SKM-1 treated with dmso at 0.1 percent for 144 hours (cell line): ENCODE results near the gene SH3GL3.

Experiments used
- DNase-seq: peaks from one replicate; lab custom pipeline; 2025; ENCODE audit not compliant: unreplicated experiment; lab: John Stamatoyannopoulos, UW

SH3GL3 gene

GRCh38 chr15:83610901-83611685, 164.0 kb downstream of the SH3GL3 start:
- no peak for DNase-seq

GRCh38 chr15:83612226-83612625, 165.1 kb downstream of the SH3GL3 start:
- no peak for DNase-seq

GRCh38 chr15:83612898-83613635, 165.9 kb downstream of the SH3GL3 start:
- no peak for DNase-seq

- DNase-seq = no peak
These were observed 166.6 kb downstream of the SH3GL3 start for GRCh38 chr15:83613714-83614113.

GRCh38 chr15:83616840-83617239, 169.7 kb downstream of the SH3GL3 start:
- no peak for DNase-seq

GRCh38 chr15:83626171-83626802, 179.1 kb downstream of the SH3GL3 start:
- DNase-seq = no peak

GRCh38 chr15:83631534-83631933, 184.4 kb downstream of the SH3GL3 start:
- no peak for DNase-seq

- no peak for DNase-seq
These were observed 196.1 kb downstream of the SH3GL3 start for GRCh38 chr15:83643201-83643600.

GRCh38 chr15:83644439-83644838, 197.3 kb downstream of the SH3GL3 start:
- no peak for DNase-seq

GRCh38 chr15:83650831-83651230, 203.7 kb downstream of the SH3GL3 start:
- DNase-seq = no peak

GRCh38 chr15:83651541-83651940, 204.4 kb downstream of the SH3GL3 start:
- DNase-seq = no peak

GRCh38 chr15:83652626-83653204, 205.6 kb downstream of the SH3GL3 start:
- no peak for DNase-seq

- DNase-seq = no peak
These were observed 206.1 kb downstream of the SH3GL3 start for GRCh38 chr15:83653288-83653638.

GRCh38 chr15:83653639-83654378, 206.7 kb downstream of the SH3GL3 start, which contains the start of gene ADAMTSL3:
Gene ADAMTSL3, plus strand, starts transcription at chr15:83654123. Its CDS starts 1,639 bp downstream, at chr15:83655762.
- no peak for DNase-seq

- DNase-seq = no peak
These were observed 207.5 kb downstream of the SH3GL3 start for GRCh38 chr15:83654379-83655236.

GRCh38 chr15:83655237-83655616, 208.1 kb downstream of the SH3GL3 start:
- DNase-seq = no peak

- DNase-seq = no peak
These were observed 209.1 kb downstream of the SH3GL3 start for GRCh38 chr15:83656192-83656591.

GRCh38 chr15:83656943-83657528, 209.9 kb downstream of the SH3GL3 start:
- no peak for DNase-seq

GRCh38 chr15:83657549-83657948, 210.4 kb downstream of the SH3GL3 start:
- DNase-seq = no peak
